ENCODE results near the gene BRIP1.

The BRIP1 gene

GRCh38 chr17:61744252-61744651 lies 119.1 kb downstream of the BRIP1 start:
- H3K36me3 ChIP-seq (ENCODE audit: insufficient read depth, low read length) = peaks cover 62% of the 10 kb centered on the region
- H3K9ac ChIP-seq (ENCODE audit: low read depth, low read length) = no peak overlapping the region
- WGBS = 95% methylated on average over 2 of the region's 3 CpGs
- H3K4me1 ChIP-seq (ENCODE audit: insufficient read depth, low read length) = no peaks in the 10 kb centered on the region
- H3K9me3 ChIP-seq (ENCODE audit: insufficient read depth, low read depth, low read length) = peaks cover 23% of the 10 kb centered on the region
- no peak overlapping the region for H3K27ac ChIP-seq (ENCODE audit: low read depth, low read length)
- H3K27me3 ChIP-seq (ENCODE audit: insufficient read depth, low read length) = no peaks in the 10 kb centered on the region
- no peak overlapping the region for H3K4me3 ChIP-seq (ENCODE audit: low read length)

GRCh38 chr17:61743766-61744165 lies 119.6 kb downstream of the BRIP1 start:
- H3K9ac ChIP-seq (ENCODE audit: low read depth, low read length) = no peak overlapping the region
- 92% methylated on average over 6 of the region's 6 CpGs for WGBS
- H3K4me1 ChIP-seq (ENCODE audit: insufficient read depth, low read length) = no peaks in the 10 kb centered on the region
- peaks cover 66% of the 10 kb centered on the region for H3K36me3 ChIP-seq (ENCODE audit: insufficient read depth, low read length)
- H3K9me3 ChIP-seq (ENCODE audit: insufficient read depth, low read depth, low read length) = peaks cover 23% of the 10 kb centered on the region
- H3K27me3 ChIP-seq (ENCODE audit: insufficient read depth, low read length) = no peaks in the 10 kb centered on the region
- no peak overlapping the region for H3K4me3 ChIP-seq (ENCODE audit: low read length)
- no peak overlapping the region for H3K27ac ChIP-seq (ENCODE audit: low read depth, low read length)

GRCh38 chr17:61739002-61739401 lies 124.3 kb downstream of the BRIP1 start:
- Histone ChIP-seq H3K4me1 (ENCODE audit: insufficient read depth, low read length) (no peaks in the 10 kb centered on the region), H3K9ac (ENCODE audit: low read depth, low read length) (no peak overlapping the region), H3K9me3 (ENCODE audit: insufficient read depth, low read depth, low read length) (peaks cover 14% of the 10 kb centered on the region), H3K4me3 (ENCODE audit: low read length) (no peak overlapping the region), H3K27me3 (ENCODE audit: insufficient read depth, low read length) (no peaks in the 10 kb centered on the region), H3K36me3 (ENCODE audit: insufficient read depth, low read length) (peaks cover 70% of the 10 kb centered on the region), H3K27ac (ENCODE audit: low read depth, low read length) (no peak overlapping the region)

GRCh38 chr17:61738249-61738648 lies 125.1 kb downstream of the BRIP1 start:
- H3K9me3 ChIP-seq (ENCODE audit: insufficient read depth, low read depth, low read length) = peaks cover 14% of the 10 kb centered on the region
- H3K4me3 ChIP-seq (ENCODE audit: low read length) = no peak overlapping the region
- H3K27ac ChIP-seq (ENCODE audit: low read depth, low read length) = no peak overlapping the region
- no peaks in the 10 kb centered on the region for H3K27me3 ChIP-seq (ENCODE audit: insufficient read depth, low read length)
- no peaks in the 10 kb centered on the region for H3K4me1 ChIP-seq (ENCODE audit: insufficient read depth, low read length)
- no peak overlapping the region for H3K9ac ChIP-seq (ENCODE audit: low read depth, low read length)
- peaks cover 67% of the 10 kb centered on the region for H3K36me3 ChIP-seq (ENCODE audit: insufficient read depth, low read length)

GRCh38 chr17:61737820-61738219 lies 125.5 kb downstream of the BRIP1 start:
- Histone ChIP-seq H3K9ac (ENCODE audit: low read depth, low read length) (no peak overlapping the region), H3K9me3 (ENCODE audit: insufficient read depth, low read depth, low read length) (peaks cover 14% of the 10 kb centered on the region), H3K4me1 (ENCODE audit: insufficient read depth, low read length) (no peaks in the 10 kb centered on the region), H3K4me3 (ENCODE audit: low read length) (no peak overlapping the region), H3K27me3 (ENCODE audit: insufficient read depth, low read length) (no peaks in the 10 kb centered on the region), H3K36me3 (ENCODE audit: insufficient read depth, low read length) (peaks cover 64% of the 10 kb centered on the region), H3K27ac (ENCODE audit: low read depth, low read length) (no peak overlapping the region)
- WGBS = 85% methylated on average over 4 of the region's 4 CpGs

- H3K9ac ChIP-seq (ENCODE audit: low read depth, low read length) = no peak overlapping the region
- H3K4me1 ChIP-seq (ENCODE audit: insufficient read depth, low read length) = no peaks in the 10 kb centered on the region
Observed at GRCh38 chr17:61736438-61736837, 126.9 kb downstream of the BRIP1 start.

GRCh38 chr17:61735807-61736206 lies 127.5 kb downstream of the BRIP1 start:
- H3K27ac ChIP-seq (ENCODE audit: low read depth, low read length) = no peak overlapping the region
- H3K9ac ChIP-seq (ENCODE audit: low read depth, low read length) = no peak overlapping the region
- H3K27me3 ChIP-seq (ENCODE audit: insufficient read depth, low read length) = no peaks in the 10 kb centered on the region
- H3K9me3 ChIP-seq (ENCODE audit: insufficient read depth, low read depth, low read length) = peaks cover 10% of the 10 kb centered on the region; the same call in 1 of the 2 replicates
- 98% methylated on average over 2 of the region's 2 CpGs for WGBS
- no peaks in the 10 kb centered on the region for H3K4me1 ChIP-seq (ENCODE audit: insufficient read depth, low read length)
- no peak overlapping the region for H3K4me3 ChIP-seq (ENCODE audit: low read length)
- H3K36me3 ChIP-seq (ENCODE audit: insufficient read depth, low read length) = peaks cover 44% of the 10 kb centered on the region

More at GRCh38 chr17:61736438-61736837, 126.9 kb downstream of the BRIP1 start:
- Histone ChIP-seq H3K9me3 (ENCODE audit: insufficient read depth, low read depth, low read length) (peaks cover 10% of the 10 kb centered on the region; the same call in 1 of the 2 replicates), H3K36me3 (ENCODE audit: insufficient read depth, low read length) (peaks cover 51% of the 10 kb centered on the region), H3K27me3 (ENCODE audit: insufficient read depth, low read length) (no peaks in the 10 kb centered on the region), H3K27ac (ENCODE audit: low read depth, low read length) (no peak overlapping the region), H3K4me3 (ENCODE audit: low read length) (no peak overlapping the region)

- Histone ChIP-seq H3K4me1 (ENCODE audit: insufficient read depth, low read length) (no peaks in the 10 kb centered on the region), H3K27ac (ENCODE audit: low read depth, low read length) (no peak overlapping the region), H3K9me3 (ENCODE audit: insufficient read depth, low read depth, low read length) (peaks cover 10% of the 10 kb centered on the region; the same call in 1 of the 2 replicates), H3K9ac (ENCODE audit: low read depth, low read length) (no peak overlapping the region), H3K36me3 (ENCODE audit: insufficient read depth, low read length) (peaks cover 32% of the 10 kb centered on the region), H3K4me3 (ENCODE audit: low read length) (no peak overlapping the region), H3K27me3 (ENCODE audit: insufficient read depth, low read length) (no peaks in the 10 kb centered on the region)
Observed at GRCh38 chr17:61734466-61734865, 128.9 kb downstream of the BRIP1 start.

- no peak overlapping the region for H3K9ac ChIP-seq (ENCODE audit: low read depth, low read length)
- no peaks in the 10 kb centered on the region for H3K4me1 ChIP-seq (ENCODE audit: insufficient read depth, low read length)
- 100% methylated on average over 1 of the region's 3 CpGs for WGBS
- no peak overlapping the region for H3K4me3 ChIP-seq (ENCODE audit: low read length)
- peaks cover 31% of the 10 kb centered on the region for H3K36me3 ChIP-seq (ENCODE audit: insufficient read depth, low read length)
- no peaks in the 10 kb centered on the region for H3K27me3 ChIP-seq (ENCODE audit: insufficient read depth, low read length)
- H3K9me3 ChIP-seq (ENCODE audit: insufficient read depth, low read depth, low read length) = peaks cover 10% of the 10 kb centered on the region; the same call in 1 of the 2 replicates
- H3K27ac ChIP-seq (ENCODE audit: low read depth, low read length) = no peak overlapping the region
Observed at GRCh38 chr17:61734012-61734411, 129.3 kb downstream of the BRIP1 start.

- Histone ChIP-seq H3K36me3 (ENCODE audit: insufficient read depth, low read length) (peaks cover 26% of the 10 kb centered on the region), H3K27ac (ENCODE audit: low read depth, low read length) (no peak overlapping the region), H3K9ac (ENCODE audit: low read depth, low read length) (no peak overlapping the region), H3K9me3 (ENCODE audit: insufficient read depth, low read depth, low read length) (peaks cover 7% of the 10 kb centered on the region; the same call in 1 of the 2 replicates), H3K4me3 (ENCODE audit: low read length) (no peak overlapping the region), H3K4me1 (ENCODE audit: insufficient read depth, low read length) (no peaks in the 10 kb centered on the region), H3K27me3 (ENCODE audit: insufficient read depth, low read length) (no peaks in the 10 kb centered on the region)
- WGBS = 97% methylated on average over 5 of the region's 5 CpGs
Observed at GRCh38 chr17:61733021-61733420, 130.3 kb downstream of the BRIP1 start.

GRCh38 chr17:61732169-61732568 lies 131.2 kb downstream of the BRIP1 start:
- no peaks in the 10 kb centered on the region for H3K4me1 ChIP-seq (ENCODE audit: insufficient read depth, low read length)
- 70% methylated on average over 3 of the region's 3 CpGs for whole genome bisulfite sequencing
- peaks cover 17% of the 10 kb centered on the region for H3K36me3 ChIP-seq (ENCODE audit: insufficient read depth, low read length)
- H3K4me3 ChIP-seq (ENCODE audit: low read length) = no peak overlapping the region
- peaks cover 4% of the 10 kb centered on the region; the same call in 1 of the 2 replicates for H3K9me3 ChIP-seq (ENCODE audit: insufficient read depth, low read depth, low read length)
- H3K27me3 ChIP-seq (ENCODE audit: insufficient read depth, low read length) = no peaks in the 10 kb centered on the region
- no peak overlapping the region for H3K9ac ChIP-seq (ENCODE audit: low read depth, low read length)
- H3K27ac ChIP-seq (ENCODE audit: low read depth, low read length) = no peak overlapping the region

GRCh38 chr17:61731330-61731729 lies 132.0 kb downstream of the BRIP1 start:
- Histone ChIP-seq H3K4me1 (ENCODE audit: insufficient read depth, low read length) (no peaks in the 10 kb centered on the region), H3K27ac (ENCODE audit: low read depth, low read length) (no peak overlapping the region), H3K9me3 (ENCODE audit: insufficient read depth, low read depth, low read length) (no peaks in the 10 kb centered on the region), H3K36me3 (ENCODE audit: insufficient read depth, low read length) (peaks cover 10% of the 10 kb centered on the region), H3K27me3 (ENCODE audit: insufficient read depth, low read length) (no peaks in the 10 kb centered on the region), H3K4me3 (ENCODE audit: low read length) (no peak overlapping the region), H3K9ac (ENCODE audit: low read depth, low read length) (no peak overlapping the region)
